Cardiac fibroblast (primary cell): ENCODE results near the gene IL6.
"Not testable (repeated sequence)": the region's sequence is repeated elsewhere in the genome, so short reads cannot be mapped to it uniquely, and the experiment has no call there.

ENCODE experiments used
- DNase-seq, 2 donors: peaks; one replicate each; pipeline versions ENCODE4 v3.0.0 to v3.0.0-alpha.2; 2010; ENCODE audit warnings: low read depth in 2 of 2
- H3K4me3 ChIP-seq, 2 donors: replicated peaks in 1 of 2; 1 replicate in 1 of 2; 2 replicates in 1 of 2; pipeline ENCODE4 v1.5.1; 2011; ENCODE audit warnings: low read depth in 2 of 2, low read length in 2 of 2, mild to moderate bottlenecking in 2 of 2, moderate library complexity in 1 of 2
- TF ChIP-seq, protein P1 (sequence below): IDR thresholded peaks from one replicate; pipeline ENCODE4 v1.5.1; 2011; ENCODE audit warnings: low read depth, mild to moderate bottlenecking, low read length, inconsistent platforms

The IL6 gene

GRCh38 chr7:22697876-22698606 is 29.0 kb upstream of the IL6 start:
- TF ChIP-seq, protein P1, sequence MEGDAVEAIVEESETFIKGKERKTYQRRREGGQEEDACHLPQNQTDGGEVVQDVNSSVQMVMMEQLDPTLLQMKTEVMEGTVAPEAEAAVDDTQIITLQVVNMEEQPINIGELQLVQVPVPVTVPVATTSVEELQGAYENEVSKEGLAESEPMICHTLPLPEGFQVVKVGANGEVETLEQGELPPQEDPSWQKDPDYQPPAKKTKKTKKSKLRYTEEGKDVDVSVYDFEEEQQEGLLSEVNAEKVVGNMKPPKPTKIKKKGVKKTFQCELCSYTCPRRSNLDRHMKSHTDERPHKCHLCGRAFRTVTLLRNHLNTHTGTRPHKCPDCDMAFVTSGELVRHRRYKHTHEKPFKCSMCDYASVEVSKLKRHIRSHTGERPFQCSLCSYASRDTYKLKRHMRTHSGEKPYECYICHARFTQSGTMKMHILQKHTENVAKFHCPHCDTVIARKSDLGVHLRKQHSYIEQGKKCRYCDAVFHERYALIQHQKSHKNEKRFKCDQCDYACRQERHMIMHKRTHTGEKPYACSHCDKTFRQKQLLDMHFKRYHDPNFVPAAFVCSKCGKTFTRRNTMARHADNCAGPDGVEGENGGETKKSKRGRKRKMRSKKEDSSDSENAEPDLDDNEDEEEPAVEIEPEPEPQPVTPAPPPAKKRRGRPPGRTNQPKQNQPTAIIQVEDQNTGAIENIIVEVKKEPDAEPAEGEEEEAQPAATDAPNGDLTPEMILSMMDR: no peak
- DNase-seq: no peak
- H3K4me3 ChIP-seq: no peak overlapping the region

DNA sequence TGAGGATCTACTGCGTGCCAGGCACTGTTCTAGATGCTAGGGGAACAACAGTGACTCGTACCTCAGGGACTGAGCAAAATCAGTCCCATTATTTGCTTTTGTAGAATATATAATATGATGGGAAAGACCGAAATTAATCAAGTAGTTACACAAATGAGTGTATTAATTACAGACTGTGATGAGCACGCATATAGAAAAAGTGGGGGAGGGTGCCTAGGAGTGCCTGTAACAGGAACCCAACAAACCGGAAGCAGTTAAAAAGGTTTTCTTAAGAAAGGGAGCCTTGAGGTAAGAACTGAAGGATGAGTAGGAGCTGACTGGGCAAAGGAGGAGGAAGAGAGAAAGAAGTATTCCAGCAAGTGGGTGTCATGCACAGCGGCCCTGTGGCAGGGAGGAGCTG is 28.2 kb upstream of the IL6 start:
- DNase-seq: no peak
- H3K4me3 ChIP-seq: no peak overlapping the region
- TF ChIP-seq, protein P1: no peak

DNA sequence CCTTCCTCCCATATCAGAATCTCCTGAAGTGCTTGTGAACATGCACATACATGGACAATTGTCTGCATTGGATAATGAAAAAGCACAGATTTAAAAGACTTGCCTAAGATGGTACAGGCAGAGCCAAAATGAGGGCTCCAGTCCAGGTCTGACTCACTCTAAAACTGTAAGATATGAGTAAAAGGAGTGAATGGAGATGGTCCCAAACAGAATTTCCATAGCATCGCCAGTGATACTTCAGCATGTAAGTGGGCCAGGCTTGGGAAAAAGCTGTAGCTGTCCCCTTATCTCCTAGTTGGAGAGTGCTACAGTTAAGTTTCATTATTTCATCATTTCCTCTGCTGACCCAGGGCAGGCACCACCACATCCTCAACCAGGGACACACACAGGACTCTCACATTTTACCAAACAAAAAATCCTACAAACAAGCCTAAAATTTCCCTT is 26.4 kb upstream of the IL6 start:
- DNase-seq: peak; percentile 54 to 89
- TF ChIP-seq, protein P1: no peak
- H3K4me3 ChIP-seq: no peak overlapping the region

DNA sequence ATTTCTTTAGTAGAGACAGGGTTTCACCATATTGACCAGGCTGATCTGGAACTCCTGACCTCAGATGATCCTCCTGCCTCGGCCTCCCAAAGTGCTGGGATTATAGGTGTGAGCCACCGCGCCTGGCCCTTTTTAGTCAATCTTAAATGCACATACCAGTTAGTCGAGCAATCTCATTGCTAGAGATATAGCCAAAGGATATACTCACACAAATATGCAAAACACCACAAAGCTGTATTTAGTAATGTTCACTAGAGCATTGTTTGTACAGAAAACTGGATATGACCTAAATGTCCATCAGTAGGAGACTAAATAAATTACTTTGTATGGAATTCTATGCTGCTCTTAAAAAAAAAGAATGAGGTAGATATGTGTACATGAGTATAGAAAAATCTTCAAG is 24.5 kb upstream of the IL6 start:
- DNase-seq: peak in 1 of 2 donors; percentile 28
- TF ChIP-seq, protein P1: no peak

GRCh38 chr7:22703107-22703855 is 23.7 kb upstream of the IL6 start:
- peak in 1 of 2 donors; percentile 14 for DNase-seq
- not testable (repeated sequence) for H3K4me3 ChIP-seq

More for the DNA sequence above, 24.5 kb upstream of the IL6 start:
- H3K4me3 ChIP-seq: no peak overlapping the region

GRCh38 chr7:22703978-22704610 is 22.9 kb upstream of the IL6 start:
- not testable (repeated sequence) for DNase-seq, H3K4me3 ChIP-seq

- H3K4me3 ChIP-seq, DNase-seq: not testable (repeated sequence)
These were observed 22.3 kb upstream of the IL6 start for GRCh38 chr7:22704722-22705121.

GRCh38 chr7:22705874-22706273 is 21.1 kb upstream of the IL6 start:
- H3K4me3 ChIP-seq, DNase-seq: not testable (repeated sequence)

DNA sequence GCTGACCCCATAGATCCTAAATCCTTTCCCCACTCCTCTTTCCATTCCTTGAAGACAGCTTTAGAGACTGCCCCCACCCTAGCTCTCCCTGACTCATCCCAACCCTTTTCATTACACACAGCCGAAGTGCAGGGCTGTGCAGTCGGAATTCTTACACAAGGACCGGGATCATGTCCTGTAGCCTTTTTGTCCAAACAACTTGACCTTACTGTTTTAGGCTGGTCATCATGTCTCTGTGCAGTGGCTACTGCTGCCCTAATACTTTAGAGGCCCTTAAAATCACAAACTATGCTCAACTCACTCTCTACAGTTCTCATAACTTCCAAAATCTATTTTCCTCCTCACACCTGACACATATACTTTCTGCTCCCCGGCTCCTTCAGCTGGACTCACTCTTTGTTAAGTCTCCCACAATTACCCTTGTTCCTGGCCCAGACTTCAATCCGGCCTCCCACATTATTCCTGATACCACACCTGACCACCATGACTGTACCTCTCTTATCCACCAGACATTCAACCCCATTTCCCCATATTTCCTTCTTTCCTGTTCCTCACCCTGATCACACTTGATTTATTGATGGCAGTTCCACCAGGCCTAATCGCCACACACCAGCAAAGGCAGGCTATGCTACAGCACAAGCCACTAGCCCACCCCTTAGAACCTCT is 19.8 kb upstream of the IL6 start:
- H3K4me3 ChIP-seq: not testable (repeated sequence)

DNA sequence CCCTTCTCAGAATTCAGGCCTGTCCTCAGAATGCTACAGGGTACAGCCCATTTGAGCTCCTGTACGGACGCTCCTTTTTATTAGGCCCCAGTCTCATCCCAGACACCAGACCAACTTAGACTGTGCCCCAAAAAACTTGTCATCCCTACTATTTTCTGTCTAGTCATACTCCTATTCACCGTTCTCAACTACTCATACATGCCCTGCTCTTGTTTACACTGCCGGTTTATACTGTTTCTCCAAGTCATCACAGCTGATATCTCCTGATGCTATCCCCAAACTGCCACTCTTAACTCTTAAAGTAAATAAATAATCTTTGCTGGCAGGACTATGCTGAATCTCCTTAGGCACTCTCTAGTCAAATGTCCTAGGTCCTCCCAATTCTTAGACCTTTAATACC is 18.8 kb upstream of the IL6 start:
- DNase-seq, H3K4me3 ChIP-seq: not testable (repeated sequence)

More for the DNA sequence above, 19.8 kb upstream of the IL6 start:
- not testable (repeated sequence) for DNase-seq

- DNase-seq, H3K4me3 ChIP-seq: not testable (repeated sequence)
These were observed 18.3 kb upstream of the IL6 start for GRCh38 chr7:22708677-22709061.

DNA sequence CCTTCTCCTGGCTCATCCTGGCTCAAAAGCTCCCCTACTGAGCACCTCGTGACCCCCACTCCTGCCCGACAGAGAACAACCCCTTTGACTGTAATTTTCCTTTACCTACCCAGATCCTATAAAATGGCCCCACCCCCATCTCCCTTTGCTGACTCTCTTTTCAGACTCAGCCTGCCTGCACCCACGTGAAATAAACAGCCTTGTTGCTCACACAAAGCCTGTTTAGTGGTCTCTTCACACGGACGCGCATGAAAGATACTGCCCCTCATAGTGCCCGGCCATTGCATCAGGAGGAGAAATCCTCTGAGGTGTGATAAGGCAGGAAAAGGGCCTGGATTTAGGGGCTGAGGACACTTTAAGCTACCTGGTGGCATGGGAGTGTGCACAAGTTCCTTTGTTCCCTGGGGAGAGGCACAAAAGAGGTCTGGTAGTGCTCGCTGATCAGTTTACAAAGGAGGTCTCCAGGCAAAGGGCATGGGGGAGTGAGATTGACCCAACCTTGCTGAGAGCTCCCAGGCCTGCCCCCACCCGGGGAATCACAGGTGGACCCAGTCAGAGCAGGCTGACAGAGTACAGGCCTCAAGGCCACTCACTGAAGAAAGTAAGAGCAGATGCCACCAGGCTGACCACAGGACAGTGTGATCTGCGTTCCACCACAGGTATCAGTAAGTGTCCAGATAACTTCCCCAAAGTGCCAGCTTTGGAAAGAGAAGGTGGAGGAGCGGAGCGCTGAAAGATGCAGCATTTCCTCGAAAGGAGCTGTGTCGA is 17.8 kb upstream of the IL6 start:
- not testable (repeated sequence) for H3K4me3 ChIP-seq, DNase-seq
